Ovary (tissue), 9 donors: ENCODE results near the gene MYMK. TPM values are rescaled to one million over a fixed set of nuclear protein-coding genes. Genes with fewer than 3 reads are reported as not detected.

Experiments used
- DNase-seq, 5 donors: peaks; one replicate each; pipeline ENCODE4 v3.0.0-alpha.2; 2019 to 2020
- H3K27ac ChIP-seq, 2 donors: fragments of 200-600 bp; one replicate each; pipeline versions ENCODE4 v1.5.1 to v1.8.0; 2019 to 2022
- H3K27me3 ChIP-seq: fragments of 200-600 bp; one replicate; pipeline ENCODE4 v1.8.0; 2022
- H3K36me3 ChIP-seq: fragments of 200-600 bp; sonication (generic); one replicate; pipeline ENCODE4 v1.5.1; 2019
- H3K4me1 ChIP-seq: one replicate; pipeline ENCODE4 v1.8.1; 2013; ENCODE audit warnings: mild to moderate bottlenecking, moderate library complexity; ENCODE audit not compliant: insufficient read depth
- H3K4me3 ChIP-seq: fragments of 200-600 bp; sonication (generic); one replicate; pipeline ENCODE4 v1.5.1; 2017
- H3K9me3 ChIP-seq, 2 donors: fragments of 200-600 bp in 1 of 2; sonication (generic) in 1 of 2; one replicate each; pipeline versions ENCODE4 v1.5.1 to v1.8.1; 2013 to 2019; ENCODE audit warnings: mild to moderate bottlenecking in 1 of 2, moderate library complexity in 1 of 2
- CTCF ChIP-seq, 3 donors: fragments of 450-650 bp in 2 of 3; fragments of 200-600 bp in 1 of 3; IDR thresholded peaks; one replicate each; pipeline versions ENCODE4 v1.5.1 to v1.8.0; 2016 to 2022; ENCODE audit warnings: antibody characterized with exemption in 3 of 3, mild to moderate bottlenecking in 1 of 3
- EP300 ChIP-seq: sonication (generic); formaldehyde crosslinking; IDR thresholded peaks from one replicate; pipeline ENCODE4 v1.6.1; 2017; ENCODE audit warnings: antibody characterized with exemption
- POLR2A ChIP-seq: fragments of 450-650 bp; IDR thresholded peaks from one replicate; pipeline ENCODE4 v1.6.1; 2017; ENCODE audit warnings: antibody characterized with exemption, mild to moderate bottlenecking, moderate library complexity
- WGBS, 3 donors: extraction: QIAGEN DNeasy Blood & Tissue Kit in 1 of 3; methylation state at CpG; one replicate each; pipeline versions ENCODE4 v1.1.5 to v1.1.7; 2013 to 2017; 5-methylcytosine and 5-hydroxymethylcytosine counted together
- intact Hi-C, 4 donors: fragments of 100-400 bp; cut with DNase I; formaldehyde crosslinking; loops; one replicate each; pipeline versions ENCODE4 v1.11.0 to v1.15.1; 2022 to 2023
- polyA plus RNA-seq, 2 donors: library from polyadenylated mRNA; stranded (reverse); fragments of 200-250 nt in 1 of 2; fragments of 350-450 nt in 1 of 2; fragmentation: Illumina TruSeq in 1 of 2; extraction: RNeasy Lipid Tissue Mini Kit (QIAGEN cat#74804) in 1 of 2; gene quantifications; one replicate each; pipeline ENCODE4 v1.2.3, GENCODE V29; 2013 to 2014
- total RNA-seq, 7 donors: library from RNA; depleted of rRNA in 2 of 7; stranded (reverse); fragments of >200 nt in 2 of 7; fragmentation: NEBNext Ultra II Directional in 3 of 7; extraction: Animal tissue kit (Norgen Biotek cat#: 25700) in 3 of 7; gene quantifications; one replicate each; pipeline versions ENCODE4 v1.1.0 to v1.2.4, GENCODE V29; 2016 to 2023
- donor health status: DM: no; HTN: no; CAD: no; lungs with moderate emphysema.
- donor health status: DM: no; HTN: no; CAD: no.
- donor health status: Bipolar disorder and iron deficiency.
- donor health status: DM: yes; HTN: yes; CAD: no.
- donor health status: DM: no; HTN: no; CAD: no.
- donor health status: DM: yes; HTN: yes; CAD: no.

MYMK gene
- total and polyA plus RNA-seq, 9 donors, result not detected

DNA sequence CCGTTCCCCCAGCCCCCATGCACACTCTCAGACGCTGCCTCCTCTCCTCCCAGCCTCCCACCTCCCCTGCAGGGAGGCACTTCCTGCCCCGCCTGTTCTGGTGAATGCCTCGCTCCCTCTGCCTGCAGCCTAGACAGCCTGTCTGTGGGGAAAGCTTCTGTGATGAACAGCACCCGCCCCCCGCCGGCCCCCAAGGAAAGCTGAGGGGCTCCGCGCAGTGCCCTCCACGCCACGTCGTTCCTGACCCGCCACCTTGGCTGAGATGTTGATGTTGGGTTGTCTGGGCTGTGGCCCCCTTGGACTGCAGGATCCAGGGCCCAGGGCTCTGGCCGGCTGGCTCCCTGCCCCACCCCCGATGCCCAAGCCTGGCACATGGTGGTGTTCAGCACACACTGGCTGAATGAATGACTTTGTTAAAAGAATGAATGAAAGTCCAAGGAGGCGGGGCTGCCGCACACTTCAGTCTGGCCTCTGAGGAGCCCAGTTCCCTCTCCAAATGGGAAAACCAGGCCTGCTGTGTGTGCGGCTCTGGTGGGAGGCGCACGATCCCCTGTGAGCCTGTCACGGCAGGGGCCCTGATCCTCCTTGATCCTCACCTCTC lies 2.1 kb upstream of the MYMK start:
- H3K4me3 ChIP-seq, result no peak overlapping the region
- no peaks in the 10 kb centered on the region for H3K36me3 ChIP-seq
- no peak for TF ChIP-seq POLR2A
- DNase-seq, result peak in 1 of 5 donors; percentile 45
- intact Hi-C loops, result loop anchor here in 1 of 4 donors (10.0 kb wide), 1 partner anchor 198 kb away; no protein-coding TSS in a partner anchor
- no peaks in the 10 kb centered on the region for H3K27me3 ChIP-seq
- no peaks in the 10 kb centered on the region for H3K9me3 ChIP-seq
- H3K4me1 ChIP-seq, result peaks cover 17% of the 10 kb centered on the region
- 19 to 31% (median 21%) methylated on average over 21 of the region's 21 CpGs for WGBS, 3 donors
- peak overlapping the region in 1 of 2 donors; percentile 49 for H3K27ac ChIP-seq

DNA sequence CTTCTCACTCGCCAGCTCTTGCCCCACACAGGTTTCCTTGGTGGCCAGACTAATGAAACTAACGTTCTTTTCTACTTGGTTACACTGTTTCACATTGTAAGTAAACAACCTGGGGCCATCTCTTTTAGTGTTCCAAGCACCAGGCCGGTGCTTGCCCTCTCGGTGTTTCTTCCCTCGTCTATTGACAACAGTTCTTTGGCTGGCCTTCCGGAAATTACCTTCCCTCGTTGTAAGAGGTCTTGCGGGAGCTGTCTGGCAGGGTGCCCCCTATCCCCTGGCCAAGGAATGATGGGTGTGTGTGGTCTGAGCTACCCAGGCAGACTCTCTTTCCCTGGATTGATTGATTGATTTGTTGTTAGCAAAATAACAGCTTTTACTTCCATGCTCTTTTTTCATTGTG lies 918 bp upstream of the MYMK start:
- H3K36me3 ChIP-seq, result no peaks in the 10 kb centered on the region
- DNase-seq, result peak in 1 of 5 donors; percentile 35
- no peaks in the 10 kb centered on the region for H3K27me3 ChIP-seq
- no peak for TF ChIP-seq EP300
- TF ChIP-seq CTCF (IDR thresholded peaks at IDR 0.05), result no peak
- TF ChIP-seq POLR2A, result no peak
- 61 to 68% (median 62%) methylated on average over 8 of the region's 8 CpGs for WGBS, 3 donors
- no peaks in the 10 kb centered on the region for H3K9me3 ChIP-seq
- H3K4me1 ChIP-seq, result peaks cover 17% of the 10 kb centered on the region
- no peak overlapping the region for H3K4me3 ChIP-seq
- H3K27ac ChIP-seq, result no peak overlapping the region
- intact Hi-C loops, result loop anchor here in 1 of 4 donors (10.0 kb wide), 1 partner anchor 199 kb away; no protein-coding TSS in a partner anchor

DNA sequence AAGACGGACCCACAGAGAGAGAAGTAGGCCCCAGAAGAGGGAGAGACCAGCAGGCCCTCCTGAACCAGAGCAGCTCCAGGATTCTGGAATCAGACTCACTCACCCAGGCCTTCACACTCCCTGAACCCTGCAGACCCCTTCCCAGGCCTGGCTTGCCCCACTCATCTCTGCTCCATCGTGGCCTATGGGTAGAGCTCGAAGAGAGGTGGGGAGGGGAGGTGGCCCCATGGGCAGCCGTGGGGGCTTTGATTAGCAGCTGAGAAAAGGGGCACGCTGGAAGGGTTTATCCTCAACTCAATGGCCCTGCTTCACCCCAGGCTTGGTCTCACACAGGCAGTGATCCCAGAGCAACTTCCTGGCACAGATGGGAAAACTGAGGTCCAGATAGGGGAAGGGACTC lies 613 bp downstream of the MYMK start:
- no peaks in the 10 kb centered on the region for H3K36me3 ChIP-seq
- no peak for TF ChIP-seq POLR2A
- no peak for TF ChIP-seq CTCF (IDR thresholded peaks at IDR 0.05)
- no peak for TF ChIP-seq EP300
- H3K4me3 ChIP-seq, result no peak overlapping the region
- peaks cover 17% of the 10 kb centered on the region for H3K4me1 ChIP-seq
- DNase-seq, result peak in 1 of 5 donors; percentile 10
- intact Hi-C loops, result loop anchor here in 1 of 4 donors (10.0 kb wide), 1 partner anchor 201 kb away; no protein-coding TSS in a partner anchor
- no peaks in the 10 kb centered on the region for H3K9me3 ChIP-seq
- 88 to 94% (median 91%) methylated on average over 5 of the region's 5 CpGs for WGBS, 3 donors
- H3K27me3 ChIP-seq, result no peaks in the 10 kb centered on the region
- H3K27ac ChIP-seq, result no peak overlapping the region

DNA sequence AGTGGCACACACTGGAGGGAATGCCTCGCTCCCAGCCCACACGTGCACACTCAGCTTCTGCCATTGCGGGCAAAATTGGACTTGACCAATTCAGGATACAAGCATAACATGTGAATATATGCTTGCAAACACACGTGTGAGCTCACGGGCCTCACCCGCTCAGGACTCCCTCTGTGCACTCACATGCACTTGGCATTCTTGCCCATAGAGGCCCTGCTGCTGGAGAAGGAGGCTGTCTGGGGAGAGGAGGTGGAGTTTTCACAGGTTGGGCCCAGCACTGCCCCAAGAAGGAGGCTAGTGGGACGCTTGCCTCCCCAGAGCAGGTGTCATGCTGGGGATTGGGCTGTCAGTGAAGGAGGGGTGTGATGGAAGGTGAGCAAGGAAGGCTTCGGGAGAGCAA lies 1.7 kb downstream of the MYMK start:
- Histone ChIP-seq H3K36me3 (no peaks in the 10 kb centered on the region), H3K9me3 (no peaks in the 10 kb centered on the region), H3K4me3 (no peak overlapping the region), H3K27ac (no peak overlapping the region), H3K4me1 (peaks cover 13% of the 10 kb centered on the region), H3K27me3 (no peaks in the 10 kb centered on the region)
- intact Hi-C loops, result loop anchor here in 1 of 4 donors (10.0 kb wide), 1 partner anchor 202 kb away; no protein-coding TSS in a partner anchor
- TF ChIP-seq POLR2A (no peak), CTCF (IDR thresholded peaks at IDR 0.05) (no peak), EP300 (no peak)
- 89 to 92% (median 90%) methylated on average over 8 of the region's 8 CpGs for WGBS, 3 donors
- peak in 1 of 5 donors; percentile 9 for DNase-seq
